Body of pancreas (tissue), 4 donors: ENCODE measurements around the gene DNMT3A. TPM values are rescaled to one million over a fixed set of nuclear protein-coding genes. Genes with fewer than 3 reads are reported as not detected.

Source experiments
- ATAC-seq: fragments of 150-250 bp; one replicate; pipeline ENCODE4 v1.9.1; 2016
- DNase-seq, 4 donors: peaks; one replicate each; pipeline ENCODE4 v3.0.0-alpha.2; 2019
- H3K27ac ChIP-seq, 4 donors: fragments of 200-600 bp; sonication (generic); 1 replicate in 3 of 4; 2 replicates in 1 of 4; pipeline versions ENCODE4 v1.5.1 to v1.6.1; 2016 to 2019; ENCODE audit warnings: mild to moderate bottlenecking in 1 of 4, mixed read lengths in 1 of 4, moderate library complexity in 1 of 4
- H3K27me3 ChIP-seq, 2 donors: fragments of 200-600 bp; sonication (generic); one replicate each; pipeline ENCODE4 v1.6.0; 2016; ENCODE audit warnings: mild to moderate bottlenecking in 1 of 2
- H3K36me3 ChIP-seq, 2 donors: fragments of 200-600 bp; sonication (generic); replicated peaks in 1 of 2; 2 replicates each; pipeline ENCODE4 v1.5.1; 2016; ENCODE audit warnings: low read depth in 2 of 2; ENCODE audit not compliant: insufficient read depth in 1 of 2
- H3K4me1 ChIP-seq: fragments of 200-600 bp; sonication (generic); one replicate; pipeline ENCODE4 v1.6.0; 2016
- H3K4me3 ChIP-seq, 2 donors: fragments of 200-600 bp; sonication (generic); 1 replicate in 1 of 2; 2 replicates in 1 of 2; pipeline ENCODE4 v1.5.1; 2016 to 2019
- H3K9me3 ChIP-seq, 3 donors: fragments of 200-600 bp; sonication (generic); 1 replicate in 2 of 3; 2 replicates in 1 of 3; pipeline ENCODE4 v1.5.1; 2016
- CTCF ChIP-seq, 7 experiments: fragments of 450-650 bp in 4 of 7; fragments of 200-600 bp in 3 of 7; sonication (generic) in 3 of 7; IDR thresholded peaks; one replicate each; pipeline ENCODE4 v1.5.1; 2016 to 2019; ENCODE audit warnings: antibody characterized with exemption in 7 of 7
- POLR2A ChIP-seq, 3 donors: fragments of 450-650 bp; IDR thresholded peaks; one replicate each; pipeline ENCODE4 v1.6.1; 2016; ENCODE audit warnings: antibody characterized with exemption in 3 of 3, mild to moderate bottlenecking in 2 of 3
- WGBS, 2 donors: methylation state at CpG; one replicate each; pipeline ENCODE4 v1.1.5; 2017; 5-methylcytosine and 5-hydroxymethylcytosine counted together
- intact Hi-C: fragments of 100-400 bp; cut with DNase I; formaldehyde crosslinking; loops from one replicate; pipeline ENCODE4 v1.15.1; 2023
- total RNA-seq, 2 donors: library from RNA; depleted of rRNA; stranded (reverse); fragments of >200 nt; gene quantifications; one replicate each; pipeline ENCODE4 v1.1.0, GENCODE V29; 2016

DNMT3A gene
- total RNA-seq, 2 donors from 2014 or later = 18.7 to 27.4 TPM

GRCh38 chr2:25341011-25341727 is 556 bp downstream of the DNMT3A start:
- peak overlapping the region; percentile 62 to 86 (median 74) for H3K27ac ChIP-seq
- peak overlapping the region in 1 of 2 donors; percentile 20 for H3K4me3 ChIP-seq
- intact Hi-C loops = loop anchor here (10.0 kb wide), 1 partner anchor 184 kb away; no protein-coding TSS in a partner anchor
- H3K36me3 ChIP-seq = no peaks in the 10 kb centered on the region
- peaks cover 40% of the 10 kb centered on the region for H3K4me1 ChIP-seq
- no peaks in the 10 kb centered on the region for H3K9me3 ChIP-seq
- no peaks in the 10 kb centered on the region for H3K27me3 ChIP-seq
- 0% methylated on average over 33 of the region's 104 CpGs; no CpG with 5 or more reads in 1 of the 2 donors for WGBS, 2 donors
- DNase-seq = peak in 3 of 4 donors; percentile 29 to 60 (median 46)
- ATAC-seq = peak; percentile 20
- TF ChIP-seq CTCF (IDR thresholded peaks at IDR 0.05) = no peak
- TF ChIP-seq POLR2A (IDR thresholded peaks at IDR 0.05) = no peak

GRCh38 chr2:25340181-25340921 is 1.4 kb downstream of the DNMT3A start:
- Histone ChIP-seq H3K4me1 (peaks cover 48% of the 10 kb centered on the region), H3K9me3 (no peaks in the 10 kb centered on the region), H3K36me3 (no peaks in the 10 kb centered on the region), H3K27ac (peak overlapping the region; percentile 32 to 86 (median 74)), H3K4me3 (peak overlapping the region; percentile 20 to 47), H3K27me3 (no peaks in the 10 kb centered on the region)
- WGBS, 2 donors = 7 to 45% methylated on average over 4 to 58 of the region's 73 CpGs
- peak; percentile 46 to 65 (median 52) for DNase-seq
- peak in 1 of 3 donors; percentile 21 for TF ChIP-seq POLR2A (IDR thresholded peaks at IDR 0.05)
- TF ChIP-seq CTCF (IDR thresholded peaks at IDR 0.05) = no peak
- ATAC-seq = no peak
- intact Hi-C loops = loop anchor here (10.0 kb wide), 1 partner anchor 184 kb away; no protein-coding TSS in a partner anchor

- TF ChIP-seq CTCF (IDR thresholded peaks at IDR 0.05) (peak in 5 of 7 experiments; percentile 15 to 39 (median 31)), POLR2A (IDR thresholded peaks at IDR 0.05) (peak in 1 of 3 donors; percentile 33)
- no peak overlapping the region for H3K4me3 ChIP-seq
- H3K9me3 ChIP-seq = no peaks in the 10 kb centered on the region
- no peaks in the 10 kb centered on the region for H3K36me3 ChIP-seq
- intact Hi-C loops = loop anchor here (10.0 kb wide), 1 partner anchor 185 kb away; no protein-coding TSS in a partner anchor
- DNase-seq (peak; percentile 62 to 74 (median 70)), ATAC-seq (no peak)
- no peaks in the 10 kb centered on the region for H3K27me3 ChIP-seq
- H3K4me1 ChIP-seq = peaks cover 48% of the 10 kb centered on the region
- WGBS, 2 donors = 33% methylated on average over 17 of the region's 18 CpGs; no CpG with 5 or more reads in 1 of the 2 donors
- peak overlapping the region in 3 of 4 donors; percentile 70 to 86 (median 78) for H3K27ac ChIP-seq
Observed at GRCh38 chr2:25339791-25340180, 1.9 kb downstream of the DNMT3A start.

- Histone ChIP-seq H3K36me3 (no peaks in the 10 kb centered on the region), H3K27me3 (no peaks in the 10 kb centered on the region), H3K4me1 (peaks cover 48% of the 10 kb centered on the region), H3K27ac (peak overlapping the region in 2 of 4 donors; percentile 78 to 86), H3K4me3 (no peak overlapping the region), H3K9me3 (no peaks in the 10 kb centered on the region)
- intact Hi-C loops = no loop called here
- ATAC-seq (no peak), DNase-seq (no peak)
- WGBS, 2 donors = 45% methylated on average over 8 of the region's 8 CpGs; no CpG with 5 or more reads in 1 of the 2 donors
- TF ChIP-seq CTCF (IDR thresholded peaks at IDR 0.05) (no peak), POLR2A (IDR thresholded peaks at IDR 0.05) (no peak)
Observed at GRCh38 chr2:25339211-25339674, 2.5 kb downstream of the DNMT3A start.
